Renal pelvis (tissue), 12 donors: ENCODE measurements around the gene GUCA2A. TPM values are rescaled to one million over a fixed set of nuclear protein-coding genes. Genes with fewer than 3 reads are reported as not detected.
"Not testable (repeated sequence)": the region's sequence is repeated elsewhere in the genome, so short reads cannot be mapped to it uniquely, and the experiment has no call there.

Experiments used
- DNase-seq: peaks from one replicate; pipeline ENCODE4 v3.0.0-alpha.2; 2013
- long read RNA-seq, 16 experiments: transcript quantifications; one replicate each; lab custom pipeline, GENCODE V29; 2026
- polyA plus RNA-seq, 3 donors: library from polyadenylated mRNA; unstranded; fragments of 120-200 nt; gene quantifications; one replicate each; pipeline ENCODE4 v1.2.1, GENCODE V29; 2013; ENCODE audit not compliant: insufficient read length in 3 of 3

GUCA2A gene
- not detected for polyA plus RNA-seq
- long read RNA-seq, donor 1: 0 reads
- long read RNA-seq, donor 2: 0 reads
- long read RNA-seq, donor 3: 0 reads
- long read RNA-seq, donor 4: 0 reads
- long read RNA-seq, donor 5: 0 reads
- long read RNA-seq, donor 6: 0 reads
- long read RNA-seq, donor 7: 0 reads
- long read RNA-seq, donor 8: 0 reads
- long read RNA-seq, donor 9: 0 reads
- long read RNA-seq, donor 10: 0 reads
- long read RNA-seq, donor 11: 0 reads
- long read RNA-seq, donor 12: 0 reads
- long read RNA-seq, donor 13: 0 reads
- long read RNA-seq, donor 14: 0 reads
- long read RNA-seq, donor 15, partial matches to known transcripts: 0 of 1 reads
- long read RNA-seq, donor 15, other reads (novel, unspliced or antisense): 0 of 1 reads
- long read RNA-seq, donor 16: 0 reads

GRCh38 chr1:42164551-42165420, at the start of gene GUCA2A:
TSS of gene GUCA2A (minus strand) at chr1:42164745. CDS start at chr1:42164712, 33 bp downstream.
- DNase-seq: no peak

- no peak for DNase-seq
Measured at GRCh38 chr1:42211224-42211623, 46.7 kb upstream of the GUCA2A start.

GRCh38 chr1:42210421-42211133, 46.0 kb upstream of the GUCA2A start:
- DNase-seq: no peak

GRCh38 chr1:42209526-42210251, 45.1 kb upstream of the GUCA2A start:
- no peak for DNase-seq

GRCh38 chr1:42206930-42207329, 42.4 kb upstream of the GUCA2A start:
- DNase-seq: not testable (repeated sequence)

- DNase-seq: no peak
Measured at GRCh38 chr1:42206164-42206563, 41.6 kb upstream of the GUCA2A start.

- no peak for DNase-seq
Measured at GRCh38 chr1:42201986-42202385, 37.4 kb upstream of the GUCA2A start.

GRCh38 chr1:42198251-42198650, 33.7 kb upstream of the GUCA2A start:
- DNase-seq: no peak

GRCh38 chr1:42195841-42196240, 31.3 kb upstream of the GUCA2A start:
- no peak for DNase-seq

GRCh38 chr1:42192106-42192505, 27.6 kb upstream of the GUCA2A start:
- no peak for DNase-seq

GRCh38 chr1:42191319-42191718, 26.8 kb upstream of the GUCA2A start:
- DNase-seq: no peak

- no peak for DNase-seq
Measured at GRCh38 chr1:42189931-42190853, 25.6 kb upstream of the GUCA2A start.

GRCh38 chr1:42186152-42186551, 21.6 kb upstream of the GUCA2A start:
- no peak for DNase-seq

GRCh38 chr1:42184616-42185015, 20.1 kb upstream of the GUCA2A start:
- DNase-seq: no peak

- no peak for DNase-seq
Measured at GRCh38 chr1:42183957-42184268, 19.4 kb upstream of the GUCA2A start.

- no peak for DNase-seq
Measured at GRCh38 chr1:42183210-42183956, 18.8 kb upstream of the GUCA2A start.

GRCh38 chr1:42181687-42182086, 17.1 kb upstream of the GUCA2A start:
- no peak for DNase-seq

- DNase-seq: no peak
Measured at GRCh38 chr1:42179900-42180329, 15.4 kb upstream of the GUCA2A start.

GRCh38 chr1:42179275-42179674, 14.7 kb upstream of the GUCA2A start:
- DNase-seq: no peak

- no peak for DNase-seq
Measured at GRCh38 chr1:42178249-42178648, 13.7 kb upstream of the GUCA2A start.
